ENCODE measurements around the gene AP3B2.

The AP3B2 gene

GRCh38 chr15:82697735-82698407 lies 11.8 kb downstream of the AP3B2 start:
- DNase-seq = no peak

GRCh38 chr15:82692171-82692570 lies 17.5 kb downstream of the AP3B2 start:
- no peak for DNase-seq

GRCh38 chr15:82689147-82689546 lies 20.5 kb downstream of the AP3B2 start:
- no peak for DNase-seq

GRCh38 chr15:82688691-82689090 lies 21.0 kb downstream of the AP3B2 start:
- no peak for DNase-seq

- no peak for DNase-seq
Observed at GRCh38 chr15:82681371-82681770, 28.3 kb downstream of the AP3B2 start.

- DNase-seq = peak; percentile 71
Observed at GRCh38 chr15:82680200-82681102, 29.2 kb downstream of the AP3B2 start.

GRCh38 chr15:82679626-82680199 lies 30.0 kb downstream of the AP3B2 start:
- no peak for DNase-seq

GRCh38 chr15:82677720-82678323 lies 31.9 kb downstream of the AP3B2 start:
- no peak for DNase-seq

- no peak for DNase-seq
Observed at GRCh38 chr15:82674873-82675272, 34.8 kb downstream of the AP3B2 start.

- DNase-seq = no peak
Observed at GRCh38 chr15:82670699-82671098, 39.0 kb downstream of the AP3B2 start.

- no peak for DNase-seq
Observed at GRCh38 chr15:82666606-82667005, 43.1 kb downstream of the AP3B2 start.

- no peak for DNase-seq
Observed at GRCh38 chr15:82664021-82664420, 45.7 kb downstream of the AP3B2 start.

- DNase-seq = peak; percentile 38
Observed at GRCh38 chr15:82663186-82663600, 46.5 kb downstream of the AP3B2 start.

- no peak for DNase-seq
Observed at GRCh38 chr15:82662641-82663040, 47.0 kb downstream of the AP3B2 start.

GRCh38 chr15:82660378-82660777 lies 49.3 kb downstream of the AP3B2 start:
- DNase-seq = no peak

- DNase-seq = no peak
Observed at GRCh38 chr15:82656641-82657266, 52.9 kb downstream of the AP3B2 start.

GRCh38 chr15:82655606-82656005 lies 54.1 kb downstream of the AP3B2 start:
- DNase-seq = no peak

- DNase-seq = no peak
Observed at GRCh38 chr15:82653483-82654168, 56.0 kb downstream of the AP3B2 start.

GRCh38 chr15:82651708-82652107 lies 58.0 kb downstream of the AP3B2 start:
- no peak for DNase-seq

GRCh38 chr15:82650046-82650670 lies 59.5 kb downstream of the AP3B2 start:
- no peak for DNase-seq

- no peak for DNase-seq
Observed at GRCh38 chr15:82649226-82649999, 60.3 kb downstream of the AP3B2 start.
